Osteoblast (primary cell): ENCODE results near the gene IGLL5. TPM values are rescaled to one million over a fixed set of nuclear protein-coding genes. Genes with fewer than 3 reads are reported as not detected.
"Not testable (repeated sequence)": the region's sequence is repeated elsewhere in the genome, so short reads cannot be mapped to it uniquely, and the experiment has no call there.

Experiments used
- DNase-seq: peaks from one replicate; pipeline ENCODE4 v3.0.0; 2011; ENCODE audit warnings: low spot score, mixed read lengths; ENCODE audit not compliant: insufficient read length; ENCODE audit errors: missing footprints
- H2AFZ ChIP-seq: 2 replicates; pipeline ENCODE4 v1.6.0; 2011; ENCODE audit warnings: mild to moderate bottlenecking, low read length
- H3K27ac ChIP-seq: 2 replicates; pipeline ENCODE4 v1.5.1; 2011; ENCODE audit warnings: mild to moderate bottlenecking, low read depth, low read length, moderate library complexity
- H3K27me3 ChIP-seq: 2 replicates; pipeline ENCODE4 v1.6.0; 2012; ENCODE audit warnings: mild to moderate bottlenecking, control low read depth, inconsistent platforms, low read length, moderate library complexity; ENCODE audit not compliant: insufficient read depth
- H3K36me3 ChIP-seq: 2 replicates; pipeline ENCODE4 v1.5.1; 2011; ENCODE audit warnings: mild to moderate bottlenecking, low read length, control low read depth, moderate library complexity; ENCODE audit not compliant: insufficient read depth
- H3K4me1 ChIP-seq: 2 replicates; pipeline ENCODE4 v1.5.1; 2011; ENCODE audit warnings: mild to moderate bottlenecking, low read length, control low read depth, moderate library complexity; ENCODE audit not compliant: insufficient read depth
- H3K4me2 ChIP-seq: 2 replicates; pipeline ENCODE4 v1.6.0; 2011; ENCODE audit warnings: mild to moderate bottlenecking, low read length; ENCODE audit not compliant: insufficient read depth
- H3K4me3 ChIP-seq: fragments of 200-600 bp; sonication (generic); 3 replicates; pipeline ENCODE4 v1.5.1; 2012; ENCODE audit warnings: mild to moderate bottlenecking, low read length, inconsistent platforms; ENCODE audit not compliant: insufficient read depth
- H3K79me2 ChIP-seq: 2 replicates; pipeline ENCODE4 v1.6.0; 2012; ENCODE audit warnings: mild to moderate bottlenecking, low read length, control low read depth, inconsistent platforms; ENCODE audit not compliant: insufficient read depth
- H3K9me3 ChIP-seq: 2 replicates; pipeline ENCODE4 v1.5.1; 2011; ENCODE audit warnings: low read depth, low read length, control low read depth
- H4K20me1 ChIP-seq: 2 replicates; pipeline ENCODE4 v1.6.0; 2012; ENCODE audit warnings: mild to moderate bottlenecking, low read length, control low read depth; ENCODE audit not compliant: insufficient read depth
- CTCF ChIP-seq: IDR thresholded peaks from 2 replicates; pipeline ENCODE4 v1.5.1; 2011; ENCODE audit warnings: mild to moderate bottlenecking, low read depth, low read length, moderate library complexity; ENCODE audit errors: extremely low read depth
- total RNA-seq: library from RNA; depleted of rRNA; stranded (reverse); fragments of >200 nt; gene quantifications from 2 replicates; pipeline ENCODE4 v1.2.3, GENCODE V29; 2012

IGLL5 gene
- total RNA-seq, 1 donor = not detected

- no peaks in the 10 kb centered on the region for H3K9me3 ChIP-seq
- DNase-seq = peak; percentile 15
- H3K27ac ChIP-seq = no peak overlapping the region
- H3K4me1 ChIP-seq = no peaks in the 10 kb centered on the region
- H3K4me3 ChIP-seq = no peak overlapping the region
- no peaks in the 10 kb centered on the region for H4K20me1 ChIP-seq
- no peaks in the 10 kb centered on the region for H3K79me2 ChIP-seq
- no peak overlapping the region for H2AFZ ChIP-seq
- peaks cover 2% of the 10 kb centered on the region for H3K27me3 ChIP-seq
- no peak for TF ChIP-seq CTCF
- no peak overlapping the region for H3K4me2 ChIP-seq
- H3K36me3 ChIP-seq = no peaks in the 10 kb centered on the region
Observed at GRCh38 chr22:22902247-22903001, 14.8 kb downstream of the IGLL5 start.

GRCh38 chr22:22903355-22903777, 15.8 kb downstream of the IGLL5 start:
- no peaks in the 10 kb centered on the region for H4K20me1 ChIP-seq
- no peak overlapping the region for H3K4me2 ChIP-seq
- H3K27me3 ChIP-seq = peaks cover 2% of the 10 kb centered on the region
- H3K27ac ChIP-seq = no peak overlapping the region
- no peak for TF ChIP-seq CTCF
- H3K36me3 ChIP-seq = no peaks in the 10 kb centered on the region
- H3K4me3 ChIP-seq = no peak overlapping the region
- H3K79me2 ChIP-seq = no peaks in the 10 kb centered on the region
- DNase-seq = peak; percentile 53
- H2AFZ ChIP-seq = no peak overlapping the region
- H3K9me3 ChIP-seq = no peaks in the 10 kb centered on the region
- no peaks in the 10 kb centered on the region for H3K4me1 ChIP-seq

- not testable (repeated sequence) for H3K27ac ChIP-seq, H3K4me2 ChIP-seq, H4K20me1 ChIP-seq, DNase-seq, H3K36me3 ChIP-seq, H2AFZ ChIP-seq, H3K4me1 ChIP-seq, H3K4me3 ChIP-seq, H3K79me2 ChIP-seq, H3K27me3 ChIP-seq, H3K9me3 ChIP-seq
Observed at GRCh38 chr22:22903781-22904192, 16.2 kb downstream of the IGLL5 start.

- DNase-seq, H3K27ac ChIP-seq, H3K9me3 ChIP-seq, H3K79me2 ChIP-seq, H3K27me3 ChIP-seq, H3K4me2 ChIP-seq, H3K36me3 ChIP-seq, H3K4me1 ChIP-seq, H4K20me1 ChIP-seq, H3K4me3 ChIP-seq, H2AFZ ChIP-seq: not testable (repeated sequence)
Observed at GRCh38 chr22:22904736-22905135, 17.1 kb downstream of the IGLL5 start.

GRCh38 chr22:22906391-22906790, 18.8 kb downstream of the IGLL5 start:
- H3K36me3 ChIP-seq, H3K27ac ChIP-seq, H4K20me1 ChIP-seq, H3K79me2 ChIP-seq, H3K4me1 ChIP-seq, H3K4me3 ChIP-seq, DNase-seq, H3K27me3 ChIP-seq, H3K4me2 ChIP-seq, H3K9me3 ChIP-seq, H2AFZ ChIP-seq: not testable (repeated sequence)
